Measurements from ENCODE around the gene MANSC4.

DNA sequence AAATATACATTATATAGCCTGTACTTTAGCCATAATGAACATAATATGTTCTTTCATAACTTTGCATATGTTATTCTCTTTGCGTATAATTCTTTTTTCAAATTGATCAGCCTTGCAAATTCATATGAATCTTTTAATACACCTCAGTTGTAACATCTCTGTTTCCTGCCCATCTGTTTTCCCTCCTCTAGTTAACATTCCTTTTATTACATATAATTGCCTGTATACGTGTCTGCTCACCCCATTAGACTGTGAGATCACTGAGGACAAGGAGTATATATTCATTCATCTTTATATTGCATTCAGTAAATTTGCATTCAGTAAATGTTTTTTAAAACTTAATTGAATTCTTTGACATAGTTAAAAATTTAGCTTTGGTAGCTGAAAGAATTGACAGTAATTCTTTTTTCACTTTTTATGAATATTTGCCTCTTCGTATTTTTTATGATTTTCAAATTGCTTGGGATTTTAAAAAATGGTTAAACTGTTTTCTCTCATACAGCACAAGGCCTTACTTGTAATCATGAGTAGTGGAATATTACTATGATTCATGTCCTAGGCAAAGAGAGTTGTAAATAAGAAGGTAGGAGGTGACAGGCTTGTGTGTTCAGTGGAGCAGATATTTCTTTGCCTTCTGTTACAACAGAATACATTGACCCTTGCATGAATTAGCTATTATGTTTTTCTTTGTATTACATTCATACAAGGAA lies 32.8 kb downstream of the MANSC4 start:
- TF ChIP-seq, protein P1, sequence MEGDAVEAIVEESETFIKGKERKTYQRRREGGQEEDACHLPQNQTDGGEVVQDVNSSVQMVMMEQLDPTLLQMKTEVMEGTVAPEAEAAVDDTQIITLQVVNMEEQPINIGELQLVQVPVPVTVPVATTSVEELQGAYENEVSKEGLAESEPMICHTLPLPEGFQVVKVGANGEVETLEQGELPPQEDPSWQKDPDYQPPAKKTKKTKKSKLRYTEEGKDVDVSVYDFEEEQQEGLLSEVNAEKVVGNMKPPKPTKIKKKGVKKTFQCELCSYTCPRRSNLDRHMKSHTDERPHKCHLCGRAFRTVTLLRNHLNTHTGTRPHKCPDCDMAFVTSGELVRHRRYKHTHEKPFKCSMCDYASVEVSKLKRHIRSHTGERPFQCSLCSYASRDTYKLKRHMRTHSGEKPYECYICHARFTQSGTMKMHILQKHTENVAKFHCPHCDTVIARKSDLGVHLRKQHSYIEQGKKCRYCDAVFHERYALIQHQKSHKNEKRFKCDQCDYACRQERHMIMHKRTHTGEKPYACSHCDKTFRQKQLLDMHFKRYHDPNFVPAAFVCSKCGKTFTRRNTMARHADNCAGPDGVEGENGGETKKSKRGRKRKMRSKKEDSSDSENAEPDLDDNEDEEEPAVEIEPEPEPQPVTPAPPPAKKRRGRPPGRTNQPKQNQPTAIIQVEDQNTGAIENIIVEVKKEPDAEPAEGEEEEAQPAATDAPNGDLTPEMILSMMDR (IDR thresholded peaks at IDR 0.05 in 2 of 3, conservative IDR thresholded peaks at IDR 0.05 in 1 of 3; ENCODE audit: control insufficient read depth in 2 of 3, extremely low read depth in 1 of 3, insufficient read depth in 1 of 3, low read depth in 3 of 3, low read length in 3 of 3): no peak
- TF ChIP-seq EZH2 (IDR thresholded peaks at IDR 0.05; ENCODE audit: borderline replicate concordance, control insufficient read depth, low read depth, low read length) (no peak), MTA3 (IDR thresholded peaks at IDR 0.05; ENCODE audit: borderline replicate concordance, low read length) (no peak)

Data from GM12878 (cell line).